GM19438 (cell line): Measurements from ENCODE around the gene OBSCN.

ENCODE experiments used
- ATAC-seq: cut with Tn5 transposase; IDR thresholded peaks from one replicate; pipeline ENCODE4 v1.9.1; 2021; ENCODE audit warnings: low read depth; ENCODE audit not compliant: unreplicated experiment

The OBSCN gene

GRCh38 chr1:228362141-228362883, 154.5 kb downstream of the OBSCN start:
- no peak for ATAC-seq

DNA sequence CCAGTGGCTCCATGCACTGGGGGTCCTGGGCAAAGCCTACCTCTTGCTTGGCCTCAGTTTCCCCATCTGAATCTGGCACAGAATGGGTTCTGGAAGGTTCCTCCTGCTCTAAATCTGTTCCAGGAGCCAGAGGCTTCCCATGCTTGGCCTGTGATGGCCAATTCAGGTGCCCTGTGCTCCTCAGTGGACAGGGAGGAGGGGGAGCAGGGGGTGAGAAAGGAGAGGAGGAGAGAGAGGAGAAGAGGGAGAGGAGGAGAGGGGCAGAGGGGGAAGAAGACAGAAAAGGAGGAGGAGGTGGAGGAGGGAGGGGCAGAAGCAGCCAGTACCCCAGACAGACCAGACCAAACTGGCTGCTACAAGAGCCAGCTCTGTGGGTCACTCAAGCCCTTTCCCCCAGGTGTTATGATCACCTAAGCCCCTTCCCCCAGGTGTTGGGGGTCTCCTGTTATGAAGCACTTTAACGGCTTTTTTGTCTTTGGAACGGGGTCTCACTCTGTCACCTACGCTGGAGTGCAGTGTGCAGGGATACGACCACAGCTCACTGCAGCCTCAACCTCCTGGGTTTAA, 155.1 kb downstream of the OBSCN start:
- ATAC-seq = no peak

DNA sequence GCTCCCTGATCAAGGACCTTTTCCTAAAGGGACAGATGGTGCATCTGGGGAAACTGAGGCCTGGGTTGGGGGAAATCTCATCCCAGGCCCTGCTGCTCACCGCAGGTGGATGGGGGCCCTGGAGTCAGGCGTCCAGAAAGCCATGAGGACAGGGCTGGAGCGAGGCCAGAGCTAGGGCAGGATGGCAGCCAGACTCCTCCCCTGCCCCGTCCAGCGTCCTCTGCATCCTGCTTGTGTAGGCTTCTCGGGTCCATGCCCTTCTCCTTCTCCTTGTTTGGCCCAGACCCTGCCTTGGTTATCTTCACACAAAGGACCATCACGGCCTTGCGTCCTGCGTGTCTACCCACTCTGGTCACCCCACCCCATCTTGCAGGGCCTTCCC, 155.8 kb downstream of the OBSCN start:
- ATAC-seq = no peak

- ATAC-seq = no peak
These were observed 156.3 kb downstream of the OBSCN start for GRCh38 chr1:228364068-228364705.

DNA sequence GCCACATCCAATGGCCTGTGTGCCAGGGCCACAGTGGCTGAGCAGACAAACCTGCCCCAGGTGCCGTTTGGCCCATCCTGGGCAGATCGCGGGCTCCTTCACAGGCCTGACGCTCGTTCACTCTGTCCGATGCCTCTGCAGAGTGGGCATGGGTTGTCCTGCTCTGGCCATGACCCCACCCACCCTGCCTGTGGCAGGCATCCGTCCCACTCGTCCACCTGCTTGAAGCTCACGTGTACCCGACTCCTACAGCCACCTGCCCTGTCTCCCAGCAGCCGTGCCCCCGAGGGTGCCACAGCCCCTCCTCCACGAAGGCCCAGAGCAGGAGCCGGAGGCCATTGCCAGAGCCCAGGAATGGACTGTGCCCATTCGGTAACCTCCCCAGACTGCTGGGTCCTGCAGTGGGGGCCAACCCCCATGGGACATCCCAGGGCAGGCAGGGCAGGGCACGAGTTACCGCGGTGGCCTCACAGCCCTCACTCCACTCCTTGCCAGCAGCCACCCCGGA, 156.9 kb downstream of the OBSCN start:
- no peak for ATAC-seq

- ATAC-seq = no peak
These were observed 157.6 kb downstream of the OBSCN start for GRCh38 chr1:228365271-228366061.

DNA sequence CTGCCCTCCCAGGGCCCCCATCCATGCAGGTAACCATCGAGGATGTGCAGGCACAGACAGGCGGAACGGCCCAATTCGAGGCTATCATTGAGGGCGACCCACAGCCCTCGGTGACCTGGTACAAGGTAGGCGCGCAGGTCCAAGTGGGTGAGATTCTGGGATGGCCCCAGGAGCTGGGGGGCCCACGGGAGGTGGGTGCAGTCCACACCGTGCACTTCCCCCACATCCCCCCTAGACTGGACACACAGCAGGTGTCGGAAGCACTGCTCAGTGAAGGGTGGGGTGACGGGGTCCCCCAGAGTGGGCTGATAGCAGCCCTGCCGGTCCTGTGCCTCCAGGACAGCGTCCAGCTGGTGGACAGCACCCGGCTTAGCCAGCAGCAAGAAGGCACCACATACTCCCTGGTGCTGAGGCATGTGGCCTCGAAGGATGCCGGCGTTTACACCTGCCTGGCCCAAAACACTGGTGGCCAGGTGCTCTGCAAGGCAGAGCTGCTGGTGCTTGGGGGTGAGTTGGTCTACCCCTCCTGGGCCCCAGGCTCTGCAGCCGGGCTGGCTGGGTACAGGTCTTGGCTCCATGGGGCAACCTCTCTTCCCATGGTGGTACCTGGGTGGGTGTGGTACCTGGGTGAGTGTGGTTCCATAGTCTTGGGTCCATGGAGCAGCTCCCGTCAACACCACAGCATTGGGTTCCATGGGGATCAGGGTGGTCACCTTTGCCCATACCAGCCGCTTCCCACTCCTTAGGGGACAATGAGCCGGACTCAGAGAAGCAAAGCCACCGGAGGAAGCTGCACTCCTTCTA, 158.4 kb downstream of the OBSCN start:
- ATAC-seq = no peak

- ATAC-seq = no peak
These were observed 159.3 kb downstream of the OBSCN start for GRCh38 chr1:228366866-228367741.

DNA sequence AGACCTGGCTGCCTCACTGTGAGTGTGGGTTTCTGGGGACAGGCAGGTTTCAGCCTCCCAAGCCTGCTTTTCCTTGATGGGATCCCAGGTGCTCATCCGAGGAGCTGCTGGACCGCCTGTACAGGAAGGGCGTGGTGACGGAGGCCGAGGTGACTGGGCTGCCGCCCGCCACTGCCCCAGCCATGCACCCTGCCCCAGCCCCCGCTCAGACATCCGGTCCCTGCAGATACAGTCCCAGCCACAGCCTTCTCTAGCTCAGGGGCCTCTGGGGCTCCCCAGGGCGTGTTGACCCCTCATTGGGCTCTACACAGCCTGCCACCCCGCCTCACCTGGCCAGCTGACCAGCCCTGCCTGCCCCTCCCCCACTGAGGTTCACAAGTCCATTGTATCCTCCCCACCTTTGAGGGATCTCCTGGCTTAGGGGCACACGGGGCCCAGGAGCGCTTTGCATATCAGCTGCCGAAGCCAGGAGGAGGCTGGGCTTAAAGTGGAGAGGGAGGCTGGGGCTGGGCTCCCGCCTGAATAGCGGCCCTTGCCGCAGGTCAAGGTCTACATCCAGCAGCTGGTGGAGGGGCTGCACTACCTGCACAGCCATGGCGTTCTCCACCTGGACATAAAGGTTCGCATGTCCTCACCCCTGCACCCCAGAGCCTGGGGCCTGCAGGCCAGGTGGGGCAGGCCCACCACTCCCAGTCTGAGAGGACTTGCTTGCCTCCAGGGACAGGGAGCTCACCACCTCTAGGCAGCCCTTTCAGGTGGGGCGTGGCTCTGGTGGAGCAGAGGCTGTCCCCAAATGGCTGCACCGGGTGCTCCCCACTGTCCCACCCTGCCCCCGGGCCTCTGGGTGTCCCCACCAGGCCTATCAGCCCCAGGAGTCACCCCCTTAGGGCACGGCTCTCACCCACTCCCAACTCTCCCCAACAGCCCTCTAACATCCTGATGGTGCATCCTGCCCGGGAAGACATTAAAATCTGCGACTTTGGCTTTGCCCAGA, 160.3 kb downstream of the OBSCN start:
- ATAC-seq = no peak

- ATAC-seq = no peak
These were observed 161.2 kb downstream of the OBSCN start for GRCh38 chr1:228368801-228369607.

DNA sequence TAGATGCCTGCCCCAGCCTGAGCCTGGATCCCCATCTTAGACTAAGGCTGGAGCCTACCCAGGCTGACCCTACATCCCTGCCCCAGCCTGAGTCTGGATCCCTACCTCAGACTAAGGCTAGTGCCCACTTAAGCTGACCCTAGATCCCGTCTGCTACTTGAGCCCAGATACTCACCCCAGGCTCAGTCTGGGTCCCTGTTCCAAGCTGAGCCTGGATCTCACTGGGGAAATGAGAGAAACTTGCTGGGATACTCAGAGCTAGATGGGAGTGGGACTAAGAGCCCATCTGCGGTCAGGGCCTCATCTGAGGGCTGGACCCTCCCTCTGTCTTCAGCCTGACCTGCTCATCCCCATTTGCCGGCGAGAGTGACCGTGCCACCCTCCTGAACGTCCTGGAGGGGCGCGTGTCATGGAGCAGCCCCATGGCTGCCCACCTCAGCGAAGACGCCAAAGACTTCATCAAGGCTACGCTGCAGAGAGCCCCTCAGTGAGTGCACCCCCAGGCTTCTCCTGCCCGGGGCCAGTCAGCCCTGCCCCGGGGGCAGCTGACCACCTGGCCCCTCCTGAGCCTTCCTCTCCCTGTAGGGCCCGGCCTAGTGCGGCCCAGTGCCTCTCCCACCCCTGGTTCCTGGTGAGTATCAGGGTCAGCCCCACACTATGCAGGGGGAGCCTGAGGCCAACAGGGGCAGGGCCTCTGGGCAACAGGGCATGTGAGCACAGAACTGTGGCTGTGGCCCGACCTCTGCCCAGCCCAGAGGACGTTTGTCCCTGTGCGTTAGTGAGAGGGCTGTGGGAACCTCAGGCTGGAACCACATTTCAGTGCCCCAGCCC, 162.0 kb downstream of the OBSCN start:
- no peak for ATAC-seq

DNA sequence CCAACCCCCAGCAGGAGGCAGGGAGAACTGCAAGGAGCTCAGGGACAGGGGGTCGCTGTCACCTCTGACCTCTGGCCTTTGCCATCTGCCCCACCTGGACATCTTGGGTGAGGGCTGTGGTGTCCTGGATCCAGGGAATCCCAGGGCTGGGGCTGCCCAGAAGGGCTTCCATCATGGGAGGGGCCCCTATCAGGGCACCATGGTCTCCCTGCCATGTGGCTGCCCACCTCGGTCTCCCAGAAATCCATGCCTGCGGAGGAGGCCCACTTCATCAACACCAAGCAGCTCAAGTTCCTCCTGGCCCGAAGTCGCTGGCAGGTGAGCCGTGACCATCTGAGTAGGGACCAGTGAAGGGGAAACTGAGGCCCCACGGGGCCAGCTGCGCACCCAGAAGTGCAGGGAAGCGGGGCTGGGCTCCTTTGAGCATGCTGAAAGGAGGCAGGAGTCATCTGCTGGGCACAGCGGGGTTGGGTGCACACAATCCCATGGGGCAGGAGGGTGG, 162.6 kb downstream of the OBSCN start:
- ATAC-seq = no peak

- no peak for ATAC-seq
These were observed 163.3 kb downstream of the OBSCN start for GRCh38 chr1:228370941-228371740.

DNA sequence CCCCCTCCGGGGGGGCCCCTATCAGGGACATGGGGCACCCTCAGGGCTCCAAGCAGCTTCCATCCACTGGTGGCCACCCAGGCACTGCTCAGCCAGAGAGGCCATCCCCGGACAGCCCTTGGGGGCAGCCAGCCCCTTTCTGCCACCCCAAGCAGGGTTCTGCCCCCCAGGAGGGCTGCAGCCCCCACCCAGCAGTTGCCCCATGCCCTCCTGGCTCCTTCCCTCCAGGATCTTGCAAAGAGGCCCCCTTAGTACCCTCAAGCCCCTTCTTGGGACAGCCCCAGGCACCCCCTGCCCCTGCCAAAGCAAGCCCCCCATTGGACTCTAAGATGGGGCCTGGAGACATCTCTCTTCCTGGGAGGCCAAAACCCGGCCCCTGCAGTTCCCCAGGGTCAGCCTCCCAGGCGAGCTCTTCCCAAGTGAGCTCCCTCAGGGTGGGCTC, 163.9 kb downstream of the OBSCN start:
- ATAC-seq = no peak
